Breast epithelium (tissue), 3 donors: ENCODE data around the gene HOTAIR.

ENCODE experiments used
- CTCF ChIP-seq, 3 donors: fragments of 450-650 bp; IDR thresholded peaks; one replicate each; pipeline ENCODE4 v1.5.1; 2016 to 2017; ENCODE audit warnings: antibody characterized with exemption in 3 of 3, mild to moderate bottlenecking in 3 of 3, moderate library complexity in 3 of 3
- POLR2A ChIP-seq: fragments of 450-650 bp; IDR thresholded peaks from one replicate; pipeline ENCODE4 v1.6.1; 2016; ENCODE audit warnings: antibody characterized with exemption, mild to moderate bottlenecking, moderate library complexity
- POLR2AphosphoS5 ChIP-seq, 3 donors: sonication (generic); formaldehyde crosslinking; IDR thresholded peaks; one replicate each; pipeline ENCODE4 v1.6.1; 2017; ENCODE audit warnings: antibody characterized with exemption in 3 of 3

GRCh38 chr12:54002278-54002914 is 27.6 kb upstream of the HOTAIR start:
- no peak for TF ChIP-seq POLR2A
- TF ChIP-seq CTCF (IDR thresholded peaks at IDR 0.05), result no peak
- no peak for TF ChIP-seq POLR2AphosphoS5 (IDR thresholded peaks at IDR 0.05)
